Measurements from ENCODE around the gene ATG4C. TPM values are rescaled to one million over a fixed set of nuclear protein-coding genes. Genes with fewer than 3 reads are reported as not detected.

The ATG4C gene
- total RNA-seq, 1 donor from 2014 or later = 7.1 TPM

DNA sequence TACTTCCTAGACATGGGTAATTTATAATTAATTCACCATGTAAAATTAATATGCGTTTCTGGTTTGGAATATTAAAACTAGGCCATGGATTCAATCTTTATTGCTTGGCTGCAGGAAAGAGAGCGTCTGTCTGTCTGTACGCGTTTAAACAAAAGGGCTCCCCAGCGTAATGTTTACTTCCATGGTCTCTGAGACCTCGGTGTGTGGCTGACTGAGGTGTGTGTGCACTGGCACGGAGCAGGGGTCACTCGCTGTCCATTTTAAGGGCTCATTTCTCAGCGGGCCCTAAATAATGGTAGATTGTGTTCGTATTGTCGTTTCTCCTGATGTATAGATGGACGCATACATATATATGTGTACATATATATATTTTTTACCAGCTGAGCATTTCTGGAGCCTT lies 119.6 kb downstream of the ATG4C start:
- intact Hi-C loops (cut with micrococcal nuclease) = no loop called here

DNA sequence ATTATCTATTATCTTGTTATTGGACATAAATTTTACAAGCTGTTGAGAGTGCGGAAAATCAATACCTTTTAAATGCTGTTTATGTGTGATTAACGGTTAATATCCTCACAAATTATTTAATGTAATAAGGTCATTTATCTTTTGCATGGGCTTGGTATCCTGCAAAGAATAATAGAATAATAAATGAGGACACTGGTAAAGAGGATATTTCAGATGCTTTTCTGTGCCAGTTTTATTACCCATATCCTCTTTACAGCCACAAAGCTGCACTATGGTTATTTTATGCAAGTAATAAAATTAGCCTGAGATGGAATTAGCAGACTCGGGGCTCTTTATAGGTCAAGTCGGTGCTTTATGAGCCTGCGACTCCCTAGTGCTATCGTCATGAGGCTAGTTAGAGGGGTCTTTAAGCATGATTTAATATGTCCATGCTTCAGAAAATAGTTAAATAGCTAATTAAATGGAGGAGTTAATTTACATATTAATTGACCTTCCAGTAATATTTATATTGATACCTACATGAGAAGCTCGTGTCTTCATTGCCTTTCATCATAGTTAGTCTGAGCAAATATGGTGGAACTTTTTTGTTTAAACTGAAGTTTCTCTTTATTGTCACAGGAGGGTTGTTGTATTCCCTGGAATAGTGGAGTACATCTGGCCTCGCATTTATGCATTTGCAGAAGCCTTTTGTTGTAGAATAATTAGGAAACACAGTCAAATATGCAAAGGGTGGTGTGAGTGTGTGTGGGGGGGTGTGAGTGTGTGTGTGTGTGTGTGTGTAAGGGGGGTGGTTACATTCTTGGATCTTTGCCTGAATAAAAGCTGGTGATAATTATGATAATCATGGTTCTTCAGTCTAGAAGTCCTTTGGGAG lies 120.3 kb downstream of the ATG4C start:
- intact Hi-C loops (cut with micrococcal nuclease) = no loop called here

DNA sequence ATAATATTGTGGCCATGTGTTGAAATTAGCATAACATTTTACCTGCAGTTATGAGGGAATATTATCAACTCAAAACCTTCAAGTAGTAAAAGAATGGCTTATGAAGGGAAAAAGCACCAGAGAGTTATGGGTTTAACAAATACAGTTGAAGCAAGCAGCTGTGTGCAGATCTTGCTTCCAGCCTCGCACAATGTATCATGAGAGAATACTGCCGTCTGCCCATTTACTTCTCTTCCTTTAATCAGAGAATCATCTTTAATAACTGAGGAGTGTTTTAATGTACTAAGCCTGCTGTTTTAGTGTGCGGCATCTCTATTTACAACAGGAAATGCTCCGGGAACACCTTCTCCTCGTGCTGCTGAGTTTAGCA lies 120.9 kb downstream of the ATG4C start:
- intact Hi-C loops (cut with micrococcal nuclease) = no loop called here

DNA sequence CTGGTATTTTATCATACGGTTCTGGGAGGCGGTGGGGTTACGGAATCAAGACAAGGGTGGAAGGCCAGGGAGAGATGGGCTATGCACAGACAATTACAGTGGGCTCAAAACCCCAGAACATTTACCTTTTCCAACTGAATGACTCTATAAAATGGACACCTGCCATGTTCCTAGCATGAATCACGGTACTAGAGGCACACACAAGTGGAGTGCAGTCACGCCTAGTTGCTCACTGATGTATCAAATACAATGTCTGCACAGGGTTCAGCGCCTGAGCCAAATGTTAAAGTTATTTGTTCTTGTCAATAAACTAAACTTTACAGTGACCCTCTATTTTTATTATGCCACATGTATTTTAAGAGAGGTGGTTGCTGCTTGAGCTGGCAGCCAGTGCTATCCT lies 121.4 kb downstream of the ATG4C start:
- intact Hi-C loops (cut with micrococcal nuclease) = no loop called here

DNA sequence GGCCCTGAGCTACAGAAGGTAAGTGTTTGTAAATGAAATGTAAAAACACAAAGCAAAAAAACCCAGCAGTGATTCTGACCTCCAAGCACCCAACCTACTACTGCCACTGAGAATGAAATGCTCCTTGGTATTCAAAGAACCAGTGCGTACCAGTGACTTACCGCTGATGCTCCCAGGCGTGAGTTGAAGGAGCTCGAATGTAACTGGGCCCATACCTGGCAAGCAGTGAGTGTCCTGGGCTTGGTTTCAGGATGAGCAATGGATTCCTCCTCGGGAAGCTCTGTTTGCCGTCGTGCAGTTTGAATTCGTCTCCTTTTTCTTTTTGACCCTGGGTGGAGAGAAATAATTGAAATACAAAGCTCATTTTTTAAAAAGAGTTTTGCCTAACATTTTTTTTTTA lies 121.9 kb downstream of the ATG4C start:
- intact Hi-C loops (cut with micrococcal nuclease) = no loop called here

DNA sequence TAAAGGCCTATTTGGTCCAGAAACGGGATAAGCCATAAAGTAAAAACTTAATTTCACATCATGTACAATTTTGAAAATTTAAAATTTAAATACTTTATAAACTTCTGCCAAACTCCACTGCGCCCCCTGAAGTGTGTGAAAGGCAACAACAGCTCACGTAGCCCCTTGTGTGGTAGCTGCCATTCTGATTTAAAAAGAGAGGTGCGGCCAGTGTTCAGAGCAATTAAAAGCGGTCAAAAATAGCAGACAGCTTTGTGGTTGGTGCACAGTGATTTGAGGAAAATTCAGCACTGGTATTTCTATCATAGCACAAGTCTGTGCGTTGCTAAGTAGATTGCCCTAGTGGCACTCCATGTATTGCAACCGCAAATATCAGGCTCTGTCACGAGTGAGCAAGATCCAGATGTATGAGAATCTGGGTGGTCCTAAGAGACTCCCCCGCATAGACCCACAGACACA lies 122.5 kb downstream of the ATG4C start:
- intact Hi-C loops (cut with micrococcal nuclease) = no loop called here

DNA sequence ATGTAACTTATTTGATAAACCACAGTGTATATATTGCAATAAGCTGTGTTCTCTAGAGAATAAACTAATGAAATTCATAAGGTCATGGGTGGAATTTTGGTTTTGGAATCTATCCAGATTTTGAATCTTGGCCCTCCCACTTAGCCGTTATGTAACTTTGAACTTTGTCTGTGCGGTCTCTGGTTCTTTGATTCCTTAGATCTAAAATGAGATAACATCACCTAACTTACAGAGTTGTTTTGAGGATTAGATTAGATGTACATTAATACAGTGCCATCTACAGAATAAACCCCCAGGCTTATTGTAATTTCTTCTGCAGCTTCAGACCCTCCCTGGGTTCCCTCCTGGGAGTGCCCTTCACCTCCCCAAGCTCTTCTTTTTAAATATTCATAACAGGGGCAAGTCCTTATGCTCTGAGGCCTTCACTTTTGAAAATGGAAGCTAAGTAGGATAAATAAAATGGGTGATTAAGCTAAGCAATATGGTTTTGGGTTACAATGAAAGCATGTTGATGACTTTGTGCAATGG lies 124.3 kb downstream of the ATG4C start:
- intact Hi-C loops (cut with micrococcal nuclease) = no loop called here

DNA sequence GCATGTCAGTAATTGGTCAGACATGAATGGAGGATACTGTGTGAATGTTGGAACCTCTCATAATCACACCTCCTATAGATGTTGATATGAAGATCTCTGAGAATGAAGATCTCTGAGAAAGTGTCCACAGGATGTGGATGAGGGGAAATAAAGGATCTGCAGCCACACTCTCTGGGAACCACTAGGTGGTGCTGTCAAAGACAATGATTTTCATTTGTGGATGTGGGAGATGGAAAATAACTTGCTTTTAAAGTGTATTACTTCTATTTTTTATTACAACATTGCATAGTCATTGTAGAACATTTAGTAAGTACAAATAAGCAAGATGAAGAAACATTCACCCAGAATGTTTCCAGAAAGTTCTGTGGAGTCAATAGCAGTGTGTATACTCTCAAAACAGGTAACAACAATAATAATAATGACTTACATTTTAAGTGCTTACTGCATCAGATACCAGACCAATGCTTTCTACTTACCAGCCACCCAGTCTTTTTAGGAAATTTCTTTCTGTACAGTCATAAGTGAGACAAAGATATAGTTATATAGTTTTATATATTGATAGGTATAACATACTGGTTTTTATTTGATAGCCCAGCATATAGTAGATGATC lies 128.2 kb downstream of the ATG4C start:
- intact Hi-C loops (cut with micrococcal nuclease) = loop anchor here (5.0 kb wide), 1 partner anchor 1335 kb away; no protein-coding TSS in a partner anchor

Other genes with a start within 250 kb of the ATG4C start
- not detected in 2 replicates for gene ANGPTL3, start 186.6 kb upstream of the ATG4C start, total RNA-seq
- 5.1 and 6.0 TPM in 2 replicates for gene DOCK7, start 95.7 kb upstream of the ATG4C start, total RNA-seq

Data from T-helper 1 cell treated with Interleukin-12 subunit alpha and Interleukin-12 subunit beta and Interleukin-4 antibody, amounts not matched to agents 30 ng/mL and 1 ng/mL, for 36 hours (primary cell).